Subcutaneous adipose tissue (tissue), 4 donors: ENCODE measurements around the gene BCKDHB. TPM values are rescaled to one million over a fixed set of nuclear protein-coding genes. Genes with fewer than 3 reads are reported as not detected.

Experiments used
- total RNA-seq, 4 donors: library from RNA; depleted of rRNA; stranded (reverse); fragments of >200 nt; gene quantifications; one replicate each; pipeline ENCODE4 v1.1.0, GENCODE V29; 2016
- TF ChIP-seq, protein P1 (sequence below): fragments of 450-650 bp; IDR thresholded peaks from one replicate; pipeline ENCODE4 v1.5.1; 2016; ENCODE audit warnings: low read depth, mild to moderate bottlenecking, control low read depth, antibody characterized with exemption, moderate library complexity

BCKDHB gene
- total RNA-seq, 4 donors from 2014 or later: 15.5 to 41.3 (median 24.2) TPM

DNA sequence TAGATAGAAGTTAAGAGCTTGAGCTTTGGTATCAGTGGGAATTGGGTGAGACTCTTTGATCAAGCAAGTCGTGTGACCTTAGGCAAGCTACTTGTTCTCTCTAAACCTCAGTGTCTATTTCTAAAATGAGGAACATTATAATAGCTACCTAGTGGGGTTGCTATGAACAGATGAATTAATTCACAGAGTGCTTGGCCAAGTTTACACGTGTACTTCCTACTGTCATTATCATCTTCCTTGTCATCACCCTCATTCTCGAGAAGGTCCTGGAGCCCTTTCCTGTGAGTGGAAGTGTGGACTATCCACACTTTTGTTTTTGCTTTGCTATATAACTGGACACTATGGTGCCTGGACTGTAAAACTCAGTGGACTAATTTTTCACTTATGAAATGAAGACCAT is 64.0 kb downstream of the BCKDHB start:
- TF ChIP-seq, protein P1, sequence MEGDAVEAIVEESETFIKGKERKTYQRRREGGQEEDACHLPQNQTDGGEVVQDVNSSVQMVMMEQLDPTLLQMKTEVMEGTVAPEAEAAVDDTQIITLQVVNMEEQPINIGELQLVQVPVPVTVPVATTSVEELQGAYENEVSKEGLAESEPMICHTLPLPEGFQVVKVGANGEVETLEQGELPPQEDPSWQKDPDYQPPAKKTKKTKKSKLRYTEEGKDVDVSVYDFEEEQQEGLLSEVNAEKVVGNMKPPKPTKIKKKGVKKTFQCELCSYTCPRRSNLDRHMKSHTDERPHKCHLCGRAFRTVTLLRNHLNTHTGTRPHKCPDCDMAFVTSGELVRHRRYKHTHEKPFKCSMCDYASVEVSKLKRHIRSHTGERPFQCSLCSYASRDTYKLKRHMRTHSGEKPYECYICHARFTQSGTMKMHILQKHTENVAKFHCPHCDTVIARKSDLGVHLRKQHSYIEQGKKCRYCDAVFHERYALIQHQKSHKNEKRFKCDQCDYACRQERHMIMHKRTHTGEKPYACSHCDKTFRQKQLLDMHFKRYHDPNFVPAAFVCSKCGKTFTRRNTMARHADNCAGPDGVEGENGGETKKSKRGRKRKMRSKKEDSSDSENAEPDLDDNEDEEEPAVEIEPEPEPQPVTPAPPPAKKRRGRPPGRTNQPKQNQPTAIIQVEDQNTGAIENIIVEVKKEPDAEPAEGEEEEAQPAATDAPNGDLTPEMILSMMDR: no peak

GRCh38 chr6:80173411-80173810 is 66.9 kb downstream of the BCKDHB start:
- TF ChIP-seq, protein P1: no peak

DNA sequence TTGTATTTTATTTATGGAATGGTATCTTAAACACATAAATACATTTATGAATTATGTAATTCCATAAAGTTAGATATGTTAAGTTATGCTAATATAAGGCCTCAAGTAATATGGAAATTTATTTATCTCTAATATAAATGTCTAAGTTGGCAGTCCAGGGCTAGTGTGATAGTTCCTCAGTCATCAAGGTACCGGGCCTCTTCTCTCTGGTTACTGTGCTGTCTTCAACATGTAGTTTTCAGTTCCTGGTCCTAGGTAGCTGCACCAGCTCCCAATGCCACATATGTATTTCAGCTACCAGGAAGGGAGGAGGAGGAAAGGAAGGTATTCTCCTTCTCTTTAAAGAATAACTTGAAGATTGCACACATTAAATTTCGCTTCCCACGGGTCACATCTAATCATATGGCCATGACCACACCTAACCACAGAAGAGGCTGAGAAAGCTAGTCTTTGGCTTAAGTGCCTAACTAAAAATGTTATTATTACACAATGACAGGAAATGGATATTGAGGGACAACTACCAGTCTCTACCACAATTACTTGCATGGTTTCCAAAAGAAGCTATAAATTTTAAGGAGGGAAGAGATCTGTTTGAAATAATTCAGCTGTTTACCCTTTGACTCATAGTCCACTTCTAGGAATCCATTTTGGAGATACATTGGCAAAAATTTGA is 68.6 kb downstream of the BCKDHB start:
- TF ChIP-seq, protein P1: no peak

- TF ChIP-seq, protein P1: no peak
Measured at GRCh38 chr6:80179695-80180094, 73.2 kb downstream of the BCKDHB start.

- TF ChIP-seq, protein P1: no peak
Measured at GRCh38 chr6:80181352-80182081, 75.0 kb downstream of the BCKDHB start.

- TF ChIP-seq, protein P1: no peak
Measured at GRCh38 chr6:80182308-80182707, 75.8 kb downstream of the BCKDHB start.

- TF ChIP-seq, protein P1: no peak
Measured at GRCh38 chr6:80183019-80183795, 76.7 kb downstream of the BCKDHB start.
